Activated CD4-positive, alpha-beta T cell treated with anti-CD3 and anti-CD28 coated beads, Interleukin-2, amount 50 U/mL, for 4 hours (primary cell): ENCODE measurements around the gene SOSTDC1.
"Not testable (repeated sequence)": the region's sequence is repeated elsewhere in the genome, so short reads cannot be mapped to it uniquely, and the experiment has no call there.

Experiments used
- DNase-seq, 2 experiments: peaks; one replicate each; pipeline ENCODE4 v3.0.0-alpha.2; 2020

The SOSTDC1 gene

GRCh38 chr7:16460789-16461493 lies 4.6 kb downstream of the SOSTDC1 start:
- no peak for DNase-seq

- DNase-seq = not testable (repeated sequence)
These were observed 9.2 kb downstream of the SOSTDC1 start for GRCh38 chr7:16456303-16456702.

- no peak for DNase-seq
These were observed 9.9 kb downstream of the SOSTDC1 start for GRCh38 chr7:16455591-16455990.

- no peak for DNase-seq
These were observed 15.2 kb downstream of the SOSTDC1 start for GRCh38 chr7:16450366-16450765.

- DNase-seq = no peak
These were observed 17.7 kb downstream of the SOSTDC1 start for GRCh38 chr7:16447876-16448275.

- no peak for DNase-seq
These were observed 19.0 kb downstream of the SOSTDC1 start for GRCh38 chr7:16446508-16446907.

GRCh38 chr7:16443871-16444270 lies 21.7 kb downstream of the SOSTDC1 start:
- DNase-seq = not testable (repeated sequence)

GRCh38 chr7:16438988-16439387 lies 26.6 kb downstream of the SOSTDC1 start:
- no peak for DNase-seq

- no peak for DNase-seq
These were observed 29.2 kb downstream of the SOSTDC1 start for GRCh38 chr7:16436306-16436705.

GRCh38 chr7:16433568-16434122 lies 31.9 kb downstream of the SOSTDC1 start:
- no peak for DNase-seq

GRCh38 chr7:16432425-16432731 lies 33.2 kb downstream of the SOSTDC1 start:
- no peak for DNase-seq

GRCh38 chr7:16431646-16432424 lies 33.7 kb downstream of the SOSTDC1 start:
- DNase-seq = no peak

GRCh38 chr7:16430133-16430532 lies 35.4 kb downstream of the SOSTDC1 start:
- no peak for DNase-seq

- DNase-seq = no peak
These were observed 36.9 kb downstream of the SOSTDC1 start for GRCh38 chr7:16428672-16429071.

GRCh38 chr7:16428182-16428581 lies 37.4 kb downstream of the SOSTDC1 start:
- DNase-seq = no peak

GRCh38 chr7:16423761-16424160 lies 41.8 kb downstream of the SOSTDC1 start:
- no peak for DNase-seq

- DNase-seq = no peak
These were observed 42.6 kb downstream of the SOSTDC1 start for GRCh38 chr7:16422917-16423316.

- no peak for DNase-seq
These were observed 43.5 kb downstream of the SOSTDC1 start for GRCh38 chr7:16422103-16422435.

GRCh38 chr7:16421333-16422102 lies 44.0 kb downstream of the SOSTDC1 start, which contains the start of gene CRPPA:
CRPPA (minus strand) TSS chr7:16421538; CDS start chr7:16421322, 216 bp downstream.
- DNase-seq = peak; percentile 3 to 17

GRCh38 chr7:16420649-16421332 lies 44.7 kb downstream of the SOSTDC1 start:
- DNase-seq = peak; percentile 60 to 67

GRCh38 chr7:16420329-16420648 lies 45.2 kb downstream of the SOSTDC1 start:
- DNase-seq = no peak

GRCh38 chr7:16419859-16420258 lies 45.7 kb downstream of the SOSTDC1 start:
- DNase-seq = no peak

GRCh38 chr7:16419126-16419525 lies 46.4 kb downstream of the SOSTDC1 start:
- DNase-seq = no peak
